Neutrophil (primary cell): ENCODE results near the gene TPRN.

Experiments
- H3K27ac ChIP-seq: fragments of 200-600 bp; sonication (generic); 2 replicates; pipeline ENCODE4 v1.5.1; 2016; ENCODE audit warnings: mild to moderate bottlenecking, moderate library complexity
- H3K27me3 ChIP-seq: fragments of 200-600 bp; sonication (generic); 2 replicates; pipeline ENCODE4 v1.6.0; 2016; ENCODE audit warnings: mild to moderate bottlenecking
- H3K36me3 ChIP-seq: fragments of 200-600 bp; sonication (generic); 2 replicates; pipeline ENCODE4 v1.5.1; 2017
- H3K4me1 ChIP-seq, 2 experiments: fragments of 200-600 bp in 1 of 2; sonication (generic) in 1 of 2; 1 replicate in 1 of 2; 2 replicates in 1 of 2; pipeline versions ENCODE4 v1.5.1 to v1.6.1; 2013 to 2016; ENCODE audit warnings: low read depth in 1 of 2, low read length in 1 of 2, mild to moderate bottlenecking in 1 of 2, moderate library complexity in 1 of 2; ENCODE audit not compliant: control insufficient read depth in 1 of 2, insufficient read depth in 1 of 2
- H3K4me3 ChIP-seq, 2 experiments: fragments of 200-600 bp in 1 of 2; sonication (generic) in 1 of 2; 1 replicate in 1 of 2; 2 replicates in 1 of 2; pipeline ENCODE4 v1.5.1; 2013 to 2016; ENCODE audit warnings: low read depth in 1 of 2, low read length in 1 of 2, mild to moderate bottlenecking in 1 of 2, moderate library complexity in 1 of 2
- H3K9me3 ChIP-seq: fragments of 200-600 bp; sonication (generic); 2 replicates; pipeline ENCODE4 v1.5.1; 2016
- CTCF ChIP-seq: fragments of 200-600 bp; sonication (generic); IDR thresholded peaks from 2 replicates; pipeline ENCODE4 v1.5.1; 2016; ENCODE audit warnings: antibody characterized with exemption

The TPRN gene

GRCh38 chr9:137229903-137230704 is 29.6 kb upstream of the TPRN start:
- Histone ChIP-seq H3K36me3 (no peaks in the 10 kb centered on the region), H3K4me1 (no peaks in the 10 kb centered on the region), H3K4me3 (no peak overlapping the region), H3K27me3 (peaks cover 79% of the 10 kb centered on the region), H3K27ac (no peak overlapping the region), H3K9me3 (no peaks in the 10 kb centered on the region)
- TF ChIP-seq CTCF, result no peak

- Histone ChIP-seq H3K27ac (no peak overlapping the region), H3K4me1 (peaks cover 0 to 6% of the 10 kb centered on the region in 2 experiments)
- no peak for TF ChIP-seq CTCF
Observed at GRCh38 chr9:137228968-137229896, 28.7 kb upstream of the TPRN start.

DNA sequence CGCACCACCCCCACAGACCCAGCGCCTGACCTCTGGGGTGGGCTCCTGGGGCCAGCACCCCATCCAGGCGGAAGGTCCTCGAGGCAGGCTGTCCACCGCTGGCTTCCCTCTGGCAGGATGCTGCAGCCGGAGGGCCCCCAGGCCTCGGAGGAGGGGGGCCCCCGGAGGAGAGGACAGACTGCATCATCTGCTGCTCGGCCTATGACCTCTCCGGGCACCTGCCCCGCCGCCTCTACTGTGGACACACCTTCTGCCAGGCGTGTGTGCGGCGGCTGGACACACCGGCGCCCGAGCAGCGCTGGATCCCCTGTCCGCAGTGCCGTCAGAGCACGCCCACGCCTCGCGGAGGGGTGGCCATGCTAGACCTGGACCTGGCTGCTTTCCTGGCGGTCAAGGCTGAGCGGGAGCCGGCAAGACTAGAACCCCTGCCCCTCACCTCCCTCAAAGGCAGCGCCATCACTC is 28.0 kb upstream of the TPRN start:
- Histone ChIP-seq H3K4me3 (no peak overlapping the region), H3K4me1 (peaks cover 5 to 12% of the 10 kb centered on the region in 2 experiments)

More at GRCh38 chr9:137228968-137229896, 28.7 kb upstream of the TPRN start:
- Histone ChIP-seq H3K9me3 (no peaks in the 10 kb centered on the region), H3K4me3 (no peak overlapping the region), H3K36me3 (no peaks in the 10 kb centered on the region), H3K27me3 (peaks cover 79% of the 10 kb centered on the region)

DNA sequence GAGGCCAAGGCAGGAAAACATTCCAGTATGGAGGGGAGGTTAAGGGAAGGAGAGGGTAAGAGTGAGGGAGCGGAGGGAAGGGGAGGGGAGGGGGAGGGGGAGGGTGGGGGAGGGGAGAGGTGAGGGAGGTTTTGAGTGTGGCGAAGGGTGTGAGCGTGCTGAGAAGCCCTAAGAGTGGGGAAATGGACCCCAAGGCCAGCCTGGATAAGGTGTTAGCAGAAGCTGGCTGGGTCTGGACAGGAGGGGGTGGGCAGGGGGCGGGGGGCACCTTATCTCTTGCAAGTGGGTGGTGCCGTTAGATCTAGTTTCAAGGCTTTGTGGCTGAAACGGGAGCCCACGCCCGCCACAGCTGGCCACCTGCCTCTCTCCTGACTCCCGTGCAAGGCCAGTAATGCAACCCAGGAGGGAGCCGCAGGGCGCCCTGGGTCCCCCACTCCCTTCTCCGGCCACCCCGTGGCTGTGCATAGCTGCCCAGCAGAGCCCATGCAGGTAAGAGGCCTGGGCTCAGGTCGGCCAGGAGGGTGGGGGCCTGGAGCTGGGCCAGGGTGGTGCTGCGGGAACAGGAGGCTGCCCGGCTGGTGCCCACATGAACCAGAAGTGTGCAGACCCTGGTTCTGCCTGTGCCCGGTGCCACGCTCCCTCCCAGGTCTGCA is 27.4 kb upstream of the TPRN start:
- no peak for TF ChIP-seq CTCF
- H3K9me3 ChIP-seq, result no peaks in the 10 kb centered on the region
- no peak overlapping the region for H3K27ac ChIP-seq

More for the DNA sequence above, 28.0 kb upstream of the TPRN start:
- TF ChIP-seq CTCF, result no peak
- Histone ChIP-seq H3K27ac (no peak overlapping the region), H3K27me3 (peaks cover 72% of the 10 kb centered on the region), H3K9me3 (no peaks in the 10 kb centered on the region), H3K36me3 (no peaks in the 10 kb centered on the region)

More for the DNA sequence above, 27.4 kb upstream of the TPRN start:
- Histone ChIP-seq H3K4me3 (no peak overlapping the region), H3K27me3 (peaks cover 70% of the 10 kb centered on the region), H3K36me3 (no peaks in the 10 kb centered on the region), H3K4me1 (peaks cover 7 to 16% of the 10 kb centered on the region in 2 experiments)
